Measurements from ENCODE around the gene TTC33. TPM values are rescaled to one million over a fixed set of nuclear protein-coding genes. Genes with fewer than 3 reads are reported as not detected.
A peak's percentile ranks its signal among the peaks of the same experiment; 100 is the strongest.

Gene TTC33
- total RNA-seq, 4 donors from 2014 or later, result 6.4 to 67.3 (median 17.4) TPM

- TF ChIP-seq POLR2A (IDR thresholded peaks at IDR 0.05) (no peak), EP300 (IDR thresholded peaks at IDR 0.05; ENCODE audit: low read depth) (no peak)
- no peak for DNase-seq
- 73% methylated on average over 1 of the region's 1 CpG; no CpG with 5 or more reads in 1 of the 2 donors for WGBS, 2 donors (ENCODE audit: low coverage in 1 of 2)
Observed at GRCh38 chr5:40491644-40492043, 264.1 kb downstream of the TTC33 start.

GRCh38 chr5:40490464-40491111 is 265.2 kb downstream of the TTC33 start:
- intact Hi-C loops (cut with DNase I; ENCODE audit: low total_unique reads) (no loop called here), in situ Hi-C loops (cut with MboI; ENCODE audit: low pct_ligation_motif_present in 1 of 4, low pct_unique_long_range_greater_than_20kb in 1 of 4, low sequenced_read_pairs in 3 of 4) (no loop called here)
- TF ChIP-seq POLR2AphosphoS5 (IDR thresholded peaks at IDR 0.05) (no peak), CTCF (IDR thresholded peaks at IDR 0.05) (no peak), POLR2A (IDR thresholded peaks at IDR 0.05) (no peak), EP300 (IDR thresholded peaks at IDR 0.05; ENCODE audit: low read depth) (no peak)
- H3K27me3 ChIP-seq, result no peaks in the 10 kb centered on the region
- WGBS, 2 donors (ENCODE audit: low coverage in 1 of 2), result 57 to 58% methylated on average over 4 of the region's 4 CpGs
- H3K27ac ChIP-seq, result no peak overlapping the region
- no peaks in the 10 kb centered on the region for H3K4me1 ChIP-seq
- no peak overlapping the region for H3K4me3 ChIP-seq
- no peak for DNase-seq
- H3K36me3 ChIP-seq, result no peaks in the 10 kb centered on the region
- H3K9me3 ChIP-seq, result no peaks in the 10 kb centered on the region

More at GRCh38 chr5:40491644-40492043, 264.1 kb downstream of the TTC33 start:
- in situ Hi-C loops (cut with MboI; ENCODE audit: low pct_ligation_motif_present in 1 of 4, low pct_unique_long_range_greater_than_20kb in 1 of 4, low sequenced_read_pairs in 3 of 4) (no loop called here), intact Hi-C loops (cut with DNase I; ENCODE audit: low total_unique reads) (no loop called here)
- Histone ChIP-seq H3K36me3 (no peaks in the 10 kb centered on the region), H3K4me3 (no peak overlapping the region), H3K27me3 (no peaks in the 10 kb centered on the region), H3K9me3 (no peaks in the 10 kb centered on the region), H3K27ac (no peak overlapping the region), H3K4me1 (no peaks in the 10 kb centered on the region)

DNA sequence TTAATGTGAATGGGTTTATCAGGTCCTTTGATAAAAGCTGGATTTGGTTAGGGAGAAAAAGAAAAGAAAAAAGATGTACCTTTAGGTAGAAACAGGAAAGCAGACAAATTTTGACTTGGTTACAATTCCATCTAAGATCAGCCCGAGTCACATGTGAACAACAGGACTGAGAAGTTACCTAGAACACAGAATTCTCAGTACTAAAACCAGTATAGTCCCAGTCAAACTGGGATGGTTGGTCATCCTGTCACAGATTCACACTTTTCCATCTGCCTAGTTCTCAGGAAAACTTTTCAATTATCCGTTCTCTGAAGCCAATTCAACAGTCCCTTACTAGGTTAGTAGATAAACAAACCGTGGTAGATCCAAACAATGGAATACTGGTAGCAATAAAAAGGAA is 266.3 kb downstream of the TTC33 start:
- H3K36me3 ChIP-seq, result no peaks in the 10 kb centered on the region
- no peak for DNase-seq
- no peaks in the 10 kb centered on the region for H3K9me3 ChIP-seq
- in situ Hi-C loops (cut with MboI; ENCODE audit: low pct_ligation_motif_present in 1 of 4, low pct_unique_long_range_greater_than_20kb in 1 of 4, low sequenced_read_pairs in 3 of 4) (no loop called here), intact Hi-C loops (cut with DNase I; ENCODE audit: low total_unique reads) (no loop called here)
- H3K4me1 ChIP-seq, result no peaks in the 10 kb centered on the region
- no peak overlapping the region for H3K4me3 ChIP-seq
- no peaks in the 10 kb centered on the region for H3K27me3 ChIP-seq
- TF ChIP-seq POLR2A (IDR thresholded peaks at IDR 0.05) (no peak), EP300 (IDR thresholded peaks at IDR 0.05; ENCODE audit: low read depth) (no peak), CTCF (IDR thresholded peaks at IDR 0.05) (no peak), POLR2AphosphoS5 (IDR thresholded peaks at IDR 0.05) (no peak)
- 64 to 86% methylated on average over 2 to 3 of the region's 3 CpGs for WGBS, 2 donors (ENCODE audit: low coverage in 1 of 2)
- H3K27ac ChIP-seq, result no peak overlapping the region

GRCh38 chr5:40486437-40487275 is 269.1 kb downstream of the TTC33 start:
- intact Hi-C loops (cut with DNase I; ENCODE audit: low total_unique reads) (no loop called here), in situ Hi-C loops (cut with MboI; ENCODE audit: low pct_ligation_motif_present in 1 of 4, low pct_unique_long_range_greater_than_20kb in 1 of 4, low sequenced_read_pairs in 3 of 4) (no loop called here)
- TF ChIP-seq POLR2A (IDR thresholded peaks at IDR 0.05) (no peak), CTCF (IDR thresholded peaks at IDR 0.05) (no peak), EP300 (IDR thresholded peaks at IDR 0.05; ENCODE audit: low read depth) (no peak), POLR2AphosphoS5 (IDR thresholded peaks at IDR 0.05) (no peak)
- H3K27ac ChIP-seq, result peak overlapping the region in 1 of 4 donors; percentile 15
- H3K27me3 ChIP-seq, result no peaks in the 10 kb centered on the region
- 80 to 100% methylated on average over 1 to 4 of the region's 4 CpGs for WGBS, 2 donors (ENCODE audit: low coverage in 1 of 2)
- H3K9me3 ChIP-seq, result no peaks in the 10 kb centered on the region
- no peaks in the 10 kb centered on the region for H3K36me3 ChIP-seq
- no peak overlapping the region for H3K4me3 ChIP-seq
- no peak for DNase-seq
- no peaks in the 10 kb centered on the region for H3K4me1 ChIP-seq
